Measurements from ENCODE around the gene UBE2L6.

The UBE2L6 gene

GRCh38 chr11:57546451-57546850 lies 21.0 kb downstream of the UBE2L6 start:
- H3K27me3 ChIP-seq (replicated peaks; ENCODE audit: control insufficient read depth, insufficient read depth, low read length): no peaks in the 10 kb centered on the region
- TF ChIP-seq CTCF (IDR thresholded peaks at IDR 0.05; ENCODE audit: insufficient read depth, low read length, poor library complexity, severe bottlenecking): no peak
- H3K4me3 ChIP-seq (replicated peaks; ENCODE audit: low read depth, low read length): no peak overlapping the region
- DNase-seq (ENCODE audit: extremely low read depth, insufficient read length): no peak
- peaks cover 9% of the 10 kb centered on the region for H3K36me3 ChIP-seq (ENCODE audit: control insufficient read depth, insufficient read depth, low read length)

GRCh38 chr11:57545883-57546282 lies 21.6 kb downstream of the UBE2L6 start:
- no peaks in the 10 kb centered on the region for H3K27me3 ChIP-seq (replicated peaks; ENCODE audit: control insufficient read depth, insufficient read depth, low read length)
- no peak for TF ChIP-seq CTCF (IDR thresholded peaks at IDR 0.05; ENCODE audit: insufficient read depth, low read length, poor library complexity, severe bottlenecking)
- DNase-seq (ENCODE audit: extremely low read depth, insufficient read length): no peak

DNA sequence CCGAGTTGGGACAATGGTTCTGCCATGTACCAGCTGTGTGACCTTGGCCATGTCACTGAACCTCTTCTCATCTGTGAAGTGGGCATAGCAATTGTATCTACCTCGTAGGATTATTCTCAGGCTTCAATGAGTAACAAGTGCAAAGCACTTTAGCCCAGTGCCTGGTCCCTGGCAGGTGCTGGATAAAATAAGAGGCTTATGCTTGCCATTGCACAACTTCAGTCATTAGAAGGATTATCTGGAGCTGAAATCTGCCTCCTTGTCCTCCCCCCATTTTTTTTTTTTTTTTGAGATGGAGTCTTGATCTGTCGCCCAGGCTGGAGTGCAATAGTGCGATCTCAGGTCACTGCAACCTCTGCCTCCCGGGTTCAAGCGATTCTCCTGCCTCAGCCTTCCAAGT lies 22.9 kb downstream of the UBE2L6 start:
- Histone ChIP-seq H3K36me3 (ENCODE audit: control insufficient read depth, insufficient read depth, low read length) (peaks cover 2% of the 10 kb centered on the region), H3K4me3 (replicated peaks; ENCODE audit: low read depth, low read length) (no peak overlapping the region), H3K27me3 (replicated peaks; ENCODE audit: control insufficient read depth, insufficient read depth, low read length) (no peaks in the 10 kb centered on the region)
- DNase-seq (ENCODE audit: extremely low read depth, insufficient read length): no peak
- no peak for TF ChIP-seq CTCF (IDR thresholded peaks at IDR 0.05; ENCODE audit: insufficient read depth, low read length, poor library complexity, severe bottlenecking)

More at GRCh38 chr11:57545883-57546282, 21.6 kb downstream of the UBE2L6 start:
- Histone ChIP-seq H3K4me3 (replicated peaks; ENCODE audit: low read depth, low read length) (no peak overlapping the region), H3K36me3 (ENCODE audit: control insufficient read depth, insufficient read depth, low read length) (peaks cover 8% of the 10 kb centered on the region)

- TF ChIP-seq CTCF (IDR thresholded peaks at IDR 0.05; ENCODE audit: insufficient read depth, low read length, poor library complexity, severe bottlenecking): no peak
- no peak for DNase-seq (ENCODE audit: extremely low read depth, insufficient read length)
- Histone ChIP-seq H3K36me3 (ENCODE audit: control insufficient read depth, insufficient read depth, low read length) (peaks cover 4% of the 10 kb centered on the region; the same call in 1 of the 2 replicates), H3K4me3 (replicated peaks; ENCODE audit: low read depth, low read length) (no peak overlapping the region), H3K27me3 (replicated peaks; ENCODE audit: control insufficient read depth, insufficient read depth, low read length) (no peaks in the 10 kb centered on the region)
Observed at GRCh38 chr11:57543593-57543992, 23.9 kb downstream of the UBE2L6 start.

GRCh38 chr11:57542582-57542981 lies 24.9 kb downstream of the UBE2L6 start:
- DNase-seq (ENCODE audit: extremely low read depth, insufficient read length): no peak

More at GRCh38 chr11:57542582-57542981, 24.9 kb downstream of the UBE2L6 start:
- TF ChIP-seq CTCF (IDR thresholded peaks at IDR 0.05; ENCODE audit: insufficient read depth, low read length, poor library complexity, severe bottlenecking): no peak
- peaks cover 2% of the 10 kb centered on the region; the same call in 1 of the 2 replicates for H3K36me3 ChIP-seq (ENCODE audit: control insufficient read depth, insufficient read depth, low read length)
- H3K27me3 ChIP-seq (replicated peaks; ENCODE audit: control insufficient read depth, insufficient read depth, low read length): no peaks in the 10 kb centered on the region
- H3K4me3 ChIP-seq (replicated peaks; ENCODE audit: low read depth, low read length): no peak overlapping the region

Data from GM06990 (cell line).